Breast epithelium (tissue), 3 donors: ENCODE measurements around the gene SPINDOC.

Experiments used
- POLR2A ChIP-seq: fragments of 450-650 bp; IDR thresholded peaks from one replicate; pipeline ENCODE4 v1.6.1; 2016; ENCODE audit warnings: antibody characterized with exemption, mild to moderate bottlenecking, moderate library complexity
- TF ChIP-seq, protein P1 (sequence below), 3 donors: fragments of 450-650 bp; IDR thresholded peaks; one replicate each; pipeline ENCODE4 v1.5.1; 2016 to 2017; ENCODE audit warnings: antibody characterized with exemption in 3 of 3, mild to moderate bottlenecking in 3 of 3, moderate library complexity in 3 of 3

- TF ChIP-seq, protein P1, sequence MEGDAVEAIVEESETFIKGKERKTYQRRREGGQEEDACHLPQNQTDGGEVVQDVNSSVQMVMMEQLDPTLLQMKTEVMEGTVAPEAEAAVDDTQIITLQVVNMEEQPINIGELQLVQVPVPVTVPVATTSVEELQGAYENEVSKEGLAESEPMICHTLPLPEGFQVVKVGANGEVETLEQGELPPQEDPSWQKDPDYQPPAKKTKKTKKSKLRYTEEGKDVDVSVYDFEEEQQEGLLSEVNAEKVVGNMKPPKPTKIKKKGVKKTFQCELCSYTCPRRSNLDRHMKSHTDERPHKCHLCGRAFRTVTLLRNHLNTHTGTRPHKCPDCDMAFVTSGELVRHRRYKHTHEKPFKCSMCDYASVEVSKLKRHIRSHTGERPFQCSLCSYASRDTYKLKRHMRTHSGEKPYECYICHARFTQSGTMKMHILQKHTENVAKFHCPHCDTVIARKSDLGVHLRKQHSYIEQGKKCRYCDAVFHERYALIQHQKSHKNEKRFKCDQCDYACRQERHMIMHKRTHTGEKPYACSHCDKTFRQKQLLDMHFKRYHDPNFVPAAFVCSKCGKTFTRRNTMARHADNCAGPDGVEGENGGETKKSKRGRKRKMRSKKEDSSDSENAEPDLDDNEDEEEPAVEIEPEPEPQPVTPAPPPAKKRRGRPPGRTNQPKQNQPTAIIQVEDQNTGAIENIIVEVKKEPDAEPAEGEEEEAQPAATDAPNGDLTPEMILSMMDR (IDR thresholded peaks at IDR 0.05) = no peak
- no peak for TF ChIP-seq POLR2A
Observed at GRCh38 chr11:63839508-63840355, 26.5 kb downstream of the SPINDOC start.
